Subcutaneous adipose tissue (tissue), 4 donors: ENCODE data around the gene KDM1B. TPM values are rescaled to one million over a fixed set of nuclear protein-coding genes. Genes with fewer than 3 reads are reported as not detected.

Experiments used
- CTCF ChIP-seq: fragments of 450-650 bp; IDR thresholded peaks from one replicate; pipeline ENCODE4 v1.5.1; 2016; ENCODE audit warnings: low read depth, mild to moderate bottlenecking, control low read depth, antibody characterized with exemption, moderate library complexity
- total RNA-seq, 4 donors: library from RNA; depleted of rRNA; stranded (reverse); fragments of >200 nt; gene quantifications; one replicate each; pipeline ENCODE4 v1.1.0, GENCODE V29; 2016

Gene KDM1B
- total RNA-seq, 4 donors from 2014 or later, result 11.9 to 15.8 (median 14.9) TPM

GRCh38 chr6:18247002-18247401 is 91.8 kb downstream of the KDM1B start:
- no peak for TF ChIP-seq CTCF

- TF ChIP-seq CTCF, result no peak
Observed at GRCh38 chr6:18248698-18249097, 93.5 kb downstream of the KDM1B start.

- TF ChIP-seq CTCF, result no peak
Observed at GRCh38 chr6:18249271-18249670, 94.0 kb downstream of the KDM1B start.

- no peak for TF ChIP-seq CTCF
Observed at GRCh38 chr6:18253635-18254034, 98.4 kb downstream of the KDM1B start.

GRCh38 chr6:18254793-18255192 is 99.6 kb downstream of the KDM1B start:
- no peak for TF ChIP-seq CTCF

- no peak for TF ChIP-seq CTCF
Observed at GRCh38 chr6:18259675-18260447, 104.6 kb downstream of the KDM1B start.

GRCh38 chr6:18260448-18261106 is 105.4 kb downstream of the KDM1B start:
- no peak for TF ChIP-seq CTCF
